ENCODE data around the gene SLC37A1.

The SLC37A1 gene

DNA sequence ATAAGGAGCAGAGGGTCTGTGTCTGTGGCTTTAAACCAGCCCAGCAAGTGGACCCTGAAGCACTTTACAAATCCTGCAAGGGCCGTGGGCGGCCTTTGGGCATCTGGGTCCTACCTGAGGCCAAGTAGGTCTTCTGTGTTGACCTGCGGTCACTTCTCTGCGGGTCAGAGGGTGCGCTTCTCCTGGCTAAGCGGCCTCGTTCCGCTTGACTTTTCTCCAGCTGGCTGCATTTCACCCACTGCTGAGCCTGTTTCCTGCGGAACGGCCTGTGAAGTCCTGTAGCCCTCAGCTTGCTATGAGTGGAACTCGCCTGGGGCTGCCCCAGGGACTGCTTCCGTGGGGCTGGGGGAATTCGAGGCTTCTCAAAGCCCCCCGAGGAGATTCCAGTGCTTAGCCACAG lies 43.3 kb downstream of the SLC37A1 start:
- H3K27ac ChIP-seq = no peak overlapping the region
- TF ChIP-seq, protein P1, sequence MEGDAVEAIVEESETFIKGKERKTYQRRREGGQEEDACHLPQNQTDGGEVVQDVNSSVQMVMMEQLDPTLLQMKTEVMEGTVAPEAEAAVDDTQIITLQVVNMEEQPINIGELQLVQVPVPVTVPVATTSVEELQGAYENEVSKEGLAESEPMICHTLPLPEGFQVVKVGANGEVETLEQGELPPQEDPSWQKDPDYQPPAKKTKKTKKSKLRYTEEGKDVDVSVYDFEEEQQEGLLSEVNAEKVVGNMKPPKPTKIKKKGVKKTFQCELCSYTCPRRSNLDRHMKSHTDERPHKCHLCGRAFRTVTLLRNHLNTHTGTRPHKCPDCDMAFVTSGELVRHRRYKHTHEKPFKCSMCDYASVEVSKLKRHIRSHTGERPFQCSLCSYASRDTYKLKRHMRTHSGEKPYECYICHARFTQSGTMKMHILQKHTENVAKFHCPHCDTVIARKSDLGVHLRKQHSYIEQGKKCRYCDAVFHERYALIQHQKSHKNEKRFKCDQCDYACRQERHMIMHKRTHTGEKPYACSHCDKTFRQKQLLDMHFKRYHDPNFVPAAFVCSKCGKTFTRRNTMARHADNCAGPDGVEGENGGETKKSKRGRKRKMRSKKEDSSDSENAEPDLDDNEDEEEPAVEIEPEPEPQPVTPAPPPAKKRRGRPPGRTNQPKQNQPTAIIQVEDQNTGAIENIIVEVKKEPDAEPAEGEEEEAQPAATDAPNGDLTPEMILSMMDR (IDR thresholded peaks at IDR 0.05) = no peak
- TF ChIP-seq ZFX (IDR thresholded peaks at IDR 0.05; ENCODE audit: borderline replicate concordance) = no peak

DNA sequence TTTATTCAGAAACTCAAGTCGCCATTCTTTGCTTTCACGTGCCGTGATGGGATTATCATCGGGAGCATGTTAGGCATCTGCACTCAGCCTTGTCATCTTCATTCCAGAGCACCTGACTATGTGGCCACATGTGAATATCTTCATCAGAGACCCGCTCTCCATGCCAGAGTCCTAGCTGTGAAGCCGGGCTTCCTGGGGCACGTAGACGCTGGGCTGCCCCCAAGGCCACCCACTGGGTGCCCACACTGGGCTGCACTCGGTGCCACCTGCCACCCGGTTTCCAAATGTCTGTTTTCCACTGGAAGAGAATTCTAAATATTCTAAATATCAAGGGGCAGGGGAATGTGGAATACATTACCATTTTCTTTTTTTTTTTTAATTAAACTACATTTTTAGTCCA lies 43.8 kb downstream of the SLC37A1 start:
- H3K27ac ChIP-seq = no peak overlapping the region
- no peak for TF ChIP-seq ZFX (IDR thresholded peaks at IDR 0.05; ENCODE audit: borderline replicate concordance)
- TF ChIP-seq, protein P1 (IDR thresholded peaks at IDR 0.05) = no peak

DNA sequence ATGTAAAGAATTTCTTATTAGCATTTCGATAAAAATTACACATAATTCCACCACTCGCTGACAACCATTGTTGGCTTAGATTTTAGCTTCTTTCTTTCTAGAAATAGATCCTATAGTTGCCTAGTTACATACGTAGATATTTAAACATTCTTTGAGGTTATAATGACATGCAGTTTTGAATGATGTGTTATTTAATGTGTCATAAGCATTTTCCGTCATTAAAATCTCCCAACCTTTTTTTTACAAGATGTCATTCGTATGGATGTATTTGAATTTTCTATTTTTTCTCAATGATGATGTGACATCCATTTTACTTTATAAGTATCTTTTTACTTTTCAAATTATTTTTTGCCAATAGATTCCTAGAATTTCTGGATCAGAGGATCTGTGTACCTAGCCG lies 44.7 kb downstream of the SLC37A1 start:
- TF ChIP-seq ZFX (IDR thresholded peaks at IDR 0.05; ENCODE audit: borderline replicate concordance) = no peak
- TF ChIP-seq, protein P1 (IDR thresholded peaks at IDR 0.05) = no peak
- H3K27ac ChIP-seq = no peak overlapping the region

- no peak overlapping the region for H3K27ac ChIP-seq
- no peak for TF ChIP-seq ZFX (IDR thresholded peaks at IDR 0.05; ENCODE audit: borderline replicate concordance)
- TF ChIP-seq, protein P1 (IDR thresholded peaks at IDR 0.05) = no peak
Measured at GRCh38 chr21:42558846-42559245, 45.2 kb downstream of the SLC37A1 start.

GRCh38 chr21:42559326-42559725 lies 45.7 kb downstream of the SLC37A1 start:
- no peak overlapping the region for H3K27ac ChIP-seq
- TF ChIP-seq, protein P1 (IDR thresholded peaks at IDR 0.05) = no peak
- TF ChIP-seq ZFX (IDR thresholded peaks at IDR 0.05; ENCODE audit: borderline replicate concordance) = no peak

- no peak for TF ChIP-seq ZFX (IDR thresholded peaks at IDR 0.05; ENCODE audit: borderline replicate concordance)
- TF ChIP-seq, protein P1 (IDR thresholded peaks at IDR 0.05) = no peak
- H3K27ac ChIP-seq = no peak overlapping the region
Measured at GRCh38 chr21:42560517-42561179, 47.0 kb downstream of the SLC37A1 start.

- no peak overlapping the region for H3K27ac ChIP-seq
- no peak for TF ChIP-seq ZFX (IDR thresholded peaks at IDR 0.05; ENCODE audit: borderline replicate concordance)
- TF ChIP-seq, protein P1 (IDR thresholded peaks at IDR 0.05) = no peak
Measured at GRCh38 chr21:42561762-42562650, 48.4 kb downstream of the SLC37A1 start.

Measured in 22Rv1 (cell line).